Superior temporal gyrus (tissue), 1 donor: Measurements from ENCODE around the gene ANKMY2.
A peak's percentile ranks its signal among the peaks of the same experiment; 100 is the strongest.

ENCODE experiments used
- DNase-seq: peaks from one replicate; pipeline ENCODE4 v3.0.0-alpha.2; 2016; ENCODE audit errors: extremely low spot score

The ANKMY2 gene

DNA sequence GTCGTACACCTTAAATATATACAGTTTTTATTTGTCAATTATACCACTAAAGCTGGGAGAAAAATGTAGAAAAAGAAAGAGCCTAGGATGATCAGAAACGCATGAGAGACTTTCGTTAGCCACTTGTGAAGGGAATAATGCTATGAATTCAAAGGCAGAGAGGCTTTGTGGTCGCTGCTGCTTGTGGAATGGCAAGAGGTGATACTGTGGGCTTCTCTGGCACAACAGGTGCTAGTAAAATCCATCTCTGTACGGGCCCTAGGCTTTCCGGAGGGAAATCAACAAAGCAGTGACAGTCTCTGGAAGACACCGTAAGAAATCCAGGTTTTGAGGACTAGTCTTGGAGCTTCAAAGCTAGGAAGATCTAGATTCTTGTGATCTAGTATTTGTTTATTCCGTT is 66.3 kb downstream of the ANKMY2 start:
- no peak for DNase-seq

DNA sequence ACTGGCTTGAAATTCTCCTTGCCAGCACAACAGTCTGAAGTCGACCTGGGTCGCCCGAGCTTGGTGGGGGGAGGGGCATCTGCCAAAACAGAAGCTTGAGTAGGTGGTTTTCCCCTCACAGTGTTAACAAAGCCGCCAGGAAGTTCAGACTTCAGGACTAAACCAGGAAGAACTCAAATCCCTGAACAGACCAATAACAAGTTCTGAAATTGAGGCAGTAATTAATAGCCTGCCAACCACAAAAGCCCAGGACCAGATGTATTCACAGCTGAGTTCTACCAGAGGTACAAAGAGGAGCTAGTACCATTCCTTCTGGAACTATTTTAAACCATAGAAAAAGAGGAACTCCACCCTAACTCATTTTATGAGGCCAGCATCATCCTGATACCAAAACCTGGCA is 73.6 kb downstream of the ANKMY2 start:
- no peak for DNase-seq

GRCh38 chr7:16564909-16565426 is 80.6 kb downstream of the ANKMY2 start:
- peak; percentile 83 for DNase-seq

DNA sequence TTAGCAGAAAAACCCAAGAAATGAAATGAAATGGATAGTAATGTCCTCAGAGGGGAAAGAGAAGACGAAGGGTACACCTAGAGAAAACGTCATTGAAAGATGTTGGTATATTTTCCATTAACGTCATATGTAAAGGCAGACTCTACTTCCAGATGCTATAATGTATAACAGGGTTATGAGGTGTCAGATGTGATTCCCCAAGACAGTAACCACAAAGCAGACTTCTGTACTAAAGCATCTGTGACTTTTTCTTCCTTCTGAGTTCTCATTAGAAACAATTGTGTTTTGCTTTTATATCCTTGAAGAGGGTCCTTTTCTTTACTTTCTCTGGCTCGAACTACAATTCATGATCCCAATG is 81.6 kb downstream of the ANKMY2 start:
- DNase-seq = no peak

GRCh38 chr7:16563281-16564022 is 82.1 kb downstream of the ANKMY2 start:
- no peak for DNase-seq

GRCh38 chr7:16562456-16563220 is 82.9 kb downstream of the ANKMY2 start:
- no peak for DNase-seq

GRCh38 chr7:16561943-16562342 is 83.6 kb downstream of the ANKMY2 start:
- DNase-seq = no peak

DNA sequence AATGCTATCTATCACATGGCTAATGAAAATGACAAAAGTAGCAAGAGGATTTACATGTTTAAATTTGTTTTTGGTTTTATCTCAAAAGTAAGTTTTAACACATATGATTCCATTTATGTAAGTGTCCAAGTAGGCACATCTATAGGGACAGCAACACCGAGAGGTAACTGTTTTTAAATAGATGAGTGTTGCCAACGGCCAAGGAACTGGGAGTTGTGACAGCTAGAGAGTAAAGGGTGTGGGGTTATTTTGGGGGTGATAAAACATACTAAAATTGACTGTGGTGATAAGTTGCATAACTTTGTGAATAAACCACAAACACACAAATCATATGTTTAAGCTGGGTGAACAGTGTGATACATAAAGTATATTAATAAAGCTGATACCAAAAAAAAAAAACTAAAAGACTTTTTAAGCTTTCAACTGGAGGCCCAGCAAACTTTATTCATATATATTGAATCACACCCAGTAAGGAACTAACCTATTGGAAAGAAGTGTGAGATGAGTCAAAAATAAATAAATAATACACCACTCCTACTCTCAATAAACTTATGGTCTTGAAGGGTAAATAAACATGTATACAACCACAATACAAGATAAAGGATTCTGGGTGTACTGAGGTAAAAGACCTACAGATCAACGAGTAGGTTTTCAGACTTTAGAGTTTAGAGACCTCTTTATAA is 85.9 kb downstream of the ANKMY2 start:
- no peak for DNase-seq

- no peak for DNase-seq
Measured at GRCh38 chr7:16558761-16559302, 86.7 kb downstream of the ANKMY2 start.

DNA sequence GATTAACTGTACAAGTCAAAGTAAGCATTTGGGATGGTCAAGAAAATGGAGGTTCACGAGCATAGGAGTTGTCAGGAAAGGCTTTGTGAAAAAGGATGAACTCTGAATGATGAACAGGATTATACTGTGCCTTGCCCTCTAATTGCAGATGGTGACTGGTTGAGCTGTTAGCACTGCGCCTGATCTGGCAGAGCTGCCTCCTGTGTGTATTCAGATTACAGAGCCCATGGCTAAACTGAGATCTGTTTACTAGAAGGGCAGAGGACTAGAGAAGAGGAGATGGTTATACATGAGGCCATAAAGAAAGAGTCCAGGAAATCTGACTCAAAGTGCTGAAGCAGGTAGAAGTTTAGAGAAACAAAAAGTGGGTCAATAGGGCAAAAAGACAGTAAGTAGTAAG is 89.2 kb downstream of the ANKMY2 start:
- no peak for DNase-seq

DNA sequence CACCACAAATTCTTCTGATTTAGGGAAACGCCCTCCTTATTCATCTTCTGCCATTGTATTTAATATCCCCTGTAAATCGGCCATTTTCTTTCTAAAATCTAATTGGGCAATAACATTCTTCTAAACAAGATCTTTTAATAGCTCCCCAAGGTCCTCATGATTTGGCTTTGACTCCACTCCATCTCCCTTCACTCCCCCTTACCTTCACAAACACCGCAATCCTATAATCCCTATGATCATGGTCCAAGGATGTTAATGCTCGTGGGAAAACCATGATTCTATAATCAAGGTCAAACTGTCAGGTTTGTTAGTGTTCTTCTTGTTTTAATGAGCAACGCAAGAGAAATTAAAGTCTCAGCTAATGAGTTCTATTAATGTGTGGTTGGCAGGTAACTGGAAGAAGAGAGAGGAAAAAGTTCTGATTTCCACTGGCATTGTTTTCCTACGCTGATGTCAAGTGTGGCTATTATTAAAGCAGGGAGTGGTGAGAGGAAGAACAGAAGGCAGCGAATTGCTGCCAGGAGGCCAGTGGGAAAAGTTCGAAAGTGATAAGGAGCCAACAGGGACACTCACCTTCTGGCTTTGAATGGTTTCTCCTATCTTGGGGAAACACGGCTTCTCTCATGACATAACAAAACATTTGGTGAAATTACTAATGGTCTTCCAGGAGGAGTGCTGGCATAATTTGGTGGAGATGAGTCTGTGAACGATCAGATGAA is 90.9 kb downstream of the ANKMY2 start:
- no peak for DNase-seq

DNA sequence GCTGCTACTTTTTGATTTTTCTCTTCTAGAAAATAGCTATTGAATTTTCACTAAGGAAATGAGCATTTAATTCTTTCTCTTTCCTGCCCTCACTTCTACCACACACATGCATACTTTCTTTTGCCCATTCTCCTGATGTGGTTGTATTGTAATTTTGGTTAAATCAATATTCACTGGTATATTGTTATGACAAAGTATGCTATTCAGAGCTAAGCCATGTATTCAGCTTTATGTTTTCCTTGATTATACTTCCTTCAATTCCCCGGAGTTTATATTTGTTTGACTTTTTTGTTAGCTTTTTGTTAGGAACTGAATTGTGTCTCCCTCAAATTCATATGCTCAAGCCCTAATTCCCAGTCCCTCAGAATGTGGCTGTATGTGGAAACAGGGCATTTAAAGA is 94.9 kb downstream of the ANKMY2 start:
- DNase-seq = no peak
